Lower lobe of right lung (tissue), 2 donors: ENCODE data around the gene DAP. TPM values are rescaled to one million over a fixed set of nuclear protein-coding genes. Genes with fewer than 3 reads are reported as not detected.

Source experiments
- ATAC-seq, 2 donors: fragments of 200-7000 bp; cut with Tn5 transposase; one replicate each; pipeline ENCODE4 v1.9.1; 2020 to 2022; ENCODE audit warnings: mild to moderate bottlenecking in 2 of 2, moderate library complexity in 2 of 2
- DNase-seq: peaks from one replicate; pipeline ENCODE4 v3.0.0-alpha.2; 2020
- H3K27ac ChIP-seq: fragments of 200-600 bp; one replicate; pipeline ENCODE4 v1.8.0; 2022
- H3K27me3 ChIP-seq: fragments of 200-600 bp; one replicate; pipeline ENCODE4 v1.8.0; 2022; ENCODE audit warnings: low read depth
- H3K36me3 ChIP-seq: fragments of 200-600 bp; one replicate; pipeline ENCODE4 v1.8.0; 2022; ENCODE audit warnings: mild to moderate bottlenecking
- H3K4me1 ChIP-seq: fragments of 200-600 bp; one replicate; pipeline ENCODE4 v1.8.0; 2022
- H3K4me3 ChIP-seq: fragments of 200-600 bp; one replicate; pipeline ENCODE4 v1.8.0; 2022; ENCODE audit warnings: mild to moderate bottlenecking
- H3K9me3 ChIP-seq: fragments of 200-600 bp; one replicate; pipeline ENCODE4 v1.8.0; 2022
- CTCF ChIP-seq: fragments of 200-600 bp; IDR thresholded peaks from one replicate; pipeline ENCODE4 v1.8.0; 2022; ENCODE audit warnings: antibody characterized with exemption, mild to moderate bottlenecking
- intact Hi-C: fragments of 100-400 bp; cut with DNase I; formaldehyde crosslinking; loops from one replicate; pipeline ENCODE4 v1.11.0; 2022
- total RNA-seq: library from RNA; stranded (reverse); fragmentation: NEBNext Ultra II Directional; extraction: Animal tissue kit (Norgen Biotek cat#: 25700); gene quantifications from one replicate; pipeline ENCODE4 v1.2.1, GENCODE V29; 2021
- donor health status: DM: no; HTN: yes; CAD: no; lungs with severe emphysema.

Gene DAP
- total RNA-seq, 1 donor from 2014 or later = 89.8 TPM

- no peak for ATAC-seq
- Histone ChIP-seq H3K4me1 (peaks cover under 1% of the 10 kb centered on the region), H3K27ac (no peak overlapping the region), H3K9me3 (no peaks in the 10 kb centered on the region), H3K27me3 (no peaks in the 10 kb centered on the region), H3K36me3 (peaks cover 6% of the 10 kb centered on the region), H3K4me3 (no peak overlapping the region)
- no peak for DNase-seq
- intact Hi-C loops = no loop called here
- no peak for TF ChIP-seq CTCF
These were observed 50.4 kb downstream of the DAP start for GRCh38 chr5:10710513-10711128.

GRCh38 chr5:10709933-10710332, 51.1 kb downstream of the DAP start:
- DNase-seq (no peak), ATAC-seq (no peak)
- peaks cover 6% of the 10 kb centered on the region for H3K36me3 ChIP-seq
- intact Hi-C loops = no loop called here
- H3K4me3 ChIP-seq = no peak overlapping the region
- no peak for TF ChIP-seq CTCF
- no peak overlapping the region for H3K27ac ChIP-seq
- H3K4me1 ChIP-seq = peaks cover 7% of the 10 kb centered on the region
- H3K9me3 ChIP-seq = no peaks in the 10 kb centered on the region
- no peaks in the 10 kb centered on the region for H3K27me3 ChIP-seq

- H3K9me3 ChIP-seq = no peaks in the 10 kb centered on the region
- H3K36me3 ChIP-seq = peaks cover 6% of the 10 kb centered on the region
- intact Hi-C loops = no loop called here
- no peak overlapping the region for H3K27ac ChIP-seq
- H3K27me3 ChIP-seq = no peaks in the 10 kb centered on the region
- no peak overlapping the region for H3K4me3 ChIP-seq
- H3K4me1 ChIP-seq = peaks cover 12% of the 10 kb centered on the region
- DNase-seq = no peak
- TF ChIP-seq CTCF = no peak
- no peak for ATAC-seq
These were observed 51.6 kb downstream of the DAP start for GRCh38 chr5:10709409-10709808.

GRCh38 chr5:10708189-10708944, 52.7 kb downstream of the DAP start:
- intact Hi-C loops = no loop called here
- no peak for DNase-seq

More at GRCh38 chr5:10708189-10708944, 52.7 kb downstream of the DAP start:
- Histone ChIP-seq H3K36me3 (peaks cover 6% of the 10 kb centered on the region), H3K9me3 (no peaks in the 10 kb centered on the region), H3K4me1 (peaks cover 23% of the 10 kb centered on the region), H3K27me3 (no peaks in the 10 kb centered on the region), H3K4me3 (no peak overlapping the region), H3K27ac (no peak overlapping the region)
- TF ChIP-seq CTCF = no peak
- ATAC-seq = no peak
